ENCODE measurements around the gene RNF212.

DNA sequence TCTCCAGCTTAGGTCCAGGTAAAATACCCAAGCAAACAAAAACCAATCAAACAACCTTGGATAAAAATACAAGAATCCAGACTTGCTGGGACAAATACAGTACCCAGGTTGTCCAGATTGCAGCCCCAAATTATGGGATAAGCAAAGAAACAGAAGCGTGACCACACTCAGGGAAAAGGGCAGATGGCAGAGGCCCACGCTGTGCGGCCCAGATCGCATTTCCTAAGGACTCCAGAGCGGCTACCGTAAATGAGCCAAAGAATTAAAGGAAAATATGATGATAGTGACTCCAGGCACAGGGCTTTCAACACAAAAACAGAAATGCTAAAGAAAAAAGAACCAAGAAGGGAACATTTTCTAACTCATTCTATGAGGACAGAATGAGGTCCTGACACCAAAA lies 51.6 kb downstream of the RNF212 start:
- TF ChIP-seq, protein P1, sequence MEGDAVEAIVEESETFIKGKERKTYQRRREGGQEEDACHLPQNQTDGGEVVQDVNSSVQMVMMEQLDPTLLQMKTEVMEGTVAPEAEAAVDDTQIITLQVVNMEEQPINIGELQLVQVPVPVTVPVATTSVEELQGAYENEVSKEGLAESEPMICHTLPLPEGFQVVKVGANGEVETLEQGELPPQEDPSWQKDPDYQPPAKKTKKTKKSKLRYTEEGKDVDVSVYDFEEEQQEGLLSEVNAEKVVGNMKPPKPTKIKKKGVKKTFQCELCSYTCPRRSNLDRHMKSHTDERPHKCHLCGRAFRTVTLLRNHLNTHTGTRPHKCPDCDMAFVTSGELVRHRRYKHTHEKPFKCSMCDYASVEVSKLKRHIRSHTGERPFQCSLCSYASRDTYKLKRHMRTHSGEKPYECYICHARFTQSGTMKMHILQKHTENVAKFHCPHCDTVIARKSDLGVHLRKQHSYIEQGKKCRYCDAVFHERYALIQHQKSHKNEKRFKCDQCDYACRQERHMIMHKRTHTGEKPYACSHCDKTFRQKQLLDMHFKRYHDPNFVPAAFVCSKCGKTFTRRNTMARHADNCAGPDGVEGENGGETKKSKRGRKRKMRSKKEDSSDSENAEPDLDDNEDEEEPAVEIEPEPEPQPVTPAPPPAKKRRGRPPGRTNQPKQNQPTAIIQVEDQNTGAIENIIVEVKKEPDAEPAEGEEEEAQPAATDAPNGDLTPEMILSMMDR (IDR thresholded peaks at IDR 0.05; ENCODE audit: low read depth, low read length) = no peak
- no peak for TF ChIP-seq EZH2phosphoT487 (IDR thresholded peaks at IDR 0.05; ENCODE audit: low read depth)

All from OCI-LY3 (cell line).